Measurements from ENCODE around the gene GSG1L.

Gene GSG1L

GRCh38 chr16:27993587-27993986 lies 69.9 kb downstream of the GSG1L start:
- no peak for DNase-seq (ENCODE audit: extremely low read depth, low read depth)

GRCh38 chr16:27991876-27992275 lies 71.6 kb downstream of the GSG1L start:
- TF ChIP-seq CTCF (IDR thresholded peaks at IDR 0.05; ENCODE audit: low read depth, low read length) = no peak
- no peak for DNase-seq (ENCODE audit: extremely low read depth, low read depth)

More at GRCh38 chr16:27993587-27993986, 69.9 kb downstream of the GSG1L start:
- no peak for TF ChIP-seq CTCF (IDR thresholded peaks at IDR 0.05; ENCODE audit: low read depth, low read length)

- TF ChIP-seq CTCF (IDR thresholded peaks at IDR 0.05; ENCODE audit: low read depth, low read length) = no peak
- DNase-seq (ENCODE audit: extremely low read depth, low read depth) = no peak
Observed at GRCh38 chr16:27985981-27986380, 77.5 kb downstream of the GSG1L start.

- DNase-seq (ENCODE audit: extremely low read depth, low read depth) = no peak
- no peak for TF ChIP-seq CTCF (IDR thresholded peaks at IDR 0.05; ENCODE audit: low read depth, low read length)
Observed at GRCh38 chr16:27984121-27984520, 79.4 kb downstream of the GSG1L start.

DNA sequence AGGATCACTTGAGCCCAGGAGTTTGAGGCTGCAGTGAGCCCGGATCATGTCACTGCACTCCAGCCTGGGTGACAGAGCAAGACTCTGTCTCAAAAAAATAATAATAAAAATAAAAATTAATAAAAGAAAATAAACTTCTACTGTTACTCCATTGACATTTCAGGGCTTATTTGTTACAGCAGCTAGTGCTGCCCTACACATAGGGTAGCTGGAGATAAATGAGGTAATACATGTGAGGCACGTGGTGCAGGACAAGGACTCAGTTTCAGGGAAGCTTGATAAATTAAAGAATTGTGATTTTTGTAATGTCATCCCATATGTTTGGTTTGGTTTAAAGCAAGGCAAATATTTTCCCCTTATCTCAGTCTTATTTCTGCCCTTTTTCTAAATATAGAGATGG lies 80.3 kb downstream of the GSG1L start:
- no peak for TF ChIP-seq CTCF (IDR thresholded peaks at IDR 0.05; ENCODE audit: low read depth, low read length)
- no peak for DNase-seq (ENCODE audit: extremely low read depth, low read depth)

- no peak for DNase-seq (ENCODE audit: extremely low read depth, low read depth)
- TF ChIP-seq CTCF (IDR thresholded peaks at IDR 0.05; ENCODE audit: low read depth, low read length) = no peak
Observed at GRCh38 chr16:27982184-27982583, 81.3 kb downstream of the GSG1L start.

GRCh38 chr16:27980919-27981700 lies 82.4 kb downstream of the GSG1L start:
- DNase-seq (ENCODE audit: extremely low read depth, low read depth) = no peak
- no peak for TF ChIP-seq CTCF (IDR thresholded peaks at IDR 0.05; ENCODE audit: low read depth, low read length)

Measured in AG09319 (cell line).